GM19099 (cell line): Measurements from ENCODE around the gene MAP3K12.

ENCODE experiments used
- POLR2A ChIP-seq: IDR thresholded peaks from 3 replicates; pipeline ENCODE4 v1.6.1; 2011; ENCODE audit warnings: low read depth; ENCODE audit not compliant: insufficient read length; ENCODE audit errors: extremely low read depth

The MAP3K12 gene, protein sequence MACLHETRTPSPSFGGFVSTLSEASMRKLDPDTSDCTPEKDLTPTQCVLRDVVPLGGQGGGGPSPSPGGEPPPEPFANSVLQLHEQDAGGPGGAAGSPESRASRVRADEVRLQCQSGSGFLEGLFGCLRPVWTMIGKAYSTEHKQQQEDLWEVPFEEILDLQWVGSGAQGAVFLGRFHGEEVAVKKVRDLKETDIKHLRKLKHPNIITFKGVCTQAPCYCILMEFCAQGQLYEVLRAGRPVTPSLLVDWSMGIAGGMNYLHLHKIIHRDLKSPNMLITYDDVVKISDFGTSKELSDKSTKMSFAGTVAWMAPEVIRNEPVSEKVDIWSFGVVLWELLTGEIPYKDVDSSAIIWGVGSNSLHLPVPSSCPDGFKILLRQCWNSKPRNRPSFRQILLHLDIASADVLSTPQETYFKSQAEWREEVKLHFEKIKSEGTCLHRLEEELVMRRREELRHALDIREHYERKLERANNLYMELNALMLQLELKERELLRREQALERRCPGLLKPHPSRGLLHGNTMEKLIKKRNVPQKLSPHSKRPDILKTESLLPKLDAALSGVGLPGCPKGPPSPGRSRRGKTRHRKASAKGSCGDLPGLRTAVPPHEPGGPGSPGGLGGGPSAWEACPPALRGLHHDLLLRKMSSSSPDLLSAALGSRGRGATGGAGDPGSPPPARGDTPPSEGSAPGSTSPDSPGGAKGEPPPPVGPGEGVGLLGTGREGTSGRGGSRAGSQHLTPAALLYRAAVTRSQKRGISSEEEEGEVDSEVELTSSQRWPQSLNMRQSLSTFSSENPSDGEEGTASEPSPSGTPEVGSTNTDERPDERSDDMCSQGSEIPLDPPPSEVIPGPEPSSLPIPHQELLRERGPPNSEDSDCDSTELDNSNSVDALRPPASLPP

GRCh38 chr12:53499266-53500141 is at the start of gene MAP3K12:
TSS of gene MAP3K12 (minus strand) at chr12:53499458. CDS start at chr12:53487391, 12,067 bp downstream.
- no peak for TF ChIP-seq POLR2A

DNA sequence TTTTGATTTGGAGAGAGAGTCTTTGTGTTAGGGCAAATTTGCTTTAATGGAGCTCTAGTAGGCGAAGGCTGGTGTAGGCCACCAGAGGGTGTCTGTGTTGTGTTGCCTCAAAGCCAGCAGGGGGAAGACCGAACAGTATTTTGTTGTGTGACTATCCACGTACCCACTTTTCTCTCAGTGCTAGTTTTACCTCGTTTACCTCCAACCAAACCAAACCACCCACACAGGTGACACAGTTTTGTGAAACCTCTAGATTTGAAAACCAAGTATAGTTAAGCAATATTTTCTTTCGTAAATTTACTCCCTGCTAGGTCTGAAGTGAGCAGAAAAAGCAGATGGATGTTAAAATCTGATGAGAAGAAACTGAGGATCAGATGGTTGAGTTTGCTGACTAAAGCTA is 44.3 kb upstream of the MAP3K12 start:
- no peak for TF ChIP-seq POLR2A

DNA sequence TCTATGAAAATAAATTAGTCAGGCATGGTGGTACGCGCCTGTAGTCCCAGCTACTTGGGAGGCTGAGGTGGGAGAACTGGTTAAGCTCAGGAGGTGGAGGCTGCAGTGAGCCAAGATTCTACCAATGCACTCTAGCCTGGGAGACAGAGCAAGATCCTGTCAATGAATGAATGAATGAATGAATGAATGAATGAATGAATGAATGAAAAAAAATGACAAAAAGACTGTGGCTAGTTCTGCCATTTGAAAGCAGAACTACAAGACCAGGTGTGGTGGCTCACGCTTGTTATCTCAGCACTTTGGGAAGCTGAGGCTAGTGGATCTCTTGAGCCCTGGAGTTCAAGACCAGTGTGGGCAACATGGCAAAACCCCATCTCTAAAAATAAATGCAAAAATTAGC is 40.3 kb upstream of the MAP3K12 start:
- TF ChIP-seq POLR2A, result no peak

GRCh38 chr12:53538209-53538689 is 39.0 kb upstream of the MAP3K12 start:
- no peak for TF ChIP-seq POLR2A

- TF ChIP-seq POLR2A, result no peak
These were observed 37.7 kb upstream of the MAP3K12 start for GRCh38 chr12:53536962-53537361.

GRCh38 chr12:53533471-53533870 is 34.2 kb upstream of the MAP3K12 start:
- no peak for TF ChIP-seq POLR2A

DNA sequence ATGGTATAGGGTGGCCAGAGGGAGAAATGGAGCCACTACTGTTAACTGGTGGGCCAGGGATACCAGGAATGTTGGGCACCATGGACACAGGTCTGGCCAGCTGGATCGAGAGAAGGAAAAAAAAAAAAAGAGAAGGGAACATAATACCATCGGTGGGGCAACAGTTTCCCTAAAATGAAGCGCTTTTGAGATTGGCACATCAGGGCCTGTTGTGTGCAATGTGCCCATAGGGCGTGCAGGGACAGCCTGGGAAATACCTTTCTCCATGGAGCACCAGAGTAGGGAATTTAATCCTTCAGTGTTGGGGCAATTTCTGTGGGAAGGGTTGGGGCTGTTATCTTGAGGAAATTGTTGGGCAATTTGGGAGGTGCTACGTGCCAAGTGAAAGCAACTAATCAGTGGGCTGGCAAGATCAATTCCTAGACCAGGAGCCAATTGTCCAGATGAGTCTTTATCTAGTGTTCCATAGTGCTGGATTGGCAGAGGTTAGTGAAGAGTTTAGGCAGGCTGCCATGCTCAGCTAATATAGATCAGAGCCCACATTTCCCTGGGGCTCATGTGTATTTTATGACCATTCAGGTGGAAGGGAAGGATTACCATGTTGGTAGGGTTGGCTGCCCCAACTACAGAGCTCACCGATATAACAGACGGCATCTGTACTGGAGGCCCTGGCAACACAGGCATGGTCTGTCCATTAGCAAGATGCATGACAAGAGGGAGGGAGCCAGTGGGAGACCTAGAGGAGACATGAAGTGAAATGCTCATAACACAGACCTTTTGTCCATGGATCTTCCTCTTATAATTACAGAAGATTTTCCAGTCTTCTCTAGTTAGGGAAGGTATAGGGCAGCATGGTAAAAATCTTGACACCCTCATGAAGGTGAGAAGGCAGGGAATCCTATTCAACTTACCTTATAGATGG is 33.5 kb upstream of the MAP3K12 start:
- TF ChIP-seq POLR2A, result no peak

GRCh38 chr12:53532021-53532420 is 32.8 kb upstream of the MAP3K12 start:
- no peak for TF ChIP-seq POLR2A

- no peak for TF ChIP-seq POLR2A
These were observed 31.7 kb upstream of the MAP3K12 start for GRCh38 chr12:53530920-53531319.

GRCh38 chr12:53530061-53530460 is 30.8 kb upstream of the MAP3K12 start:
- TF ChIP-seq POLR2A, result no peak

DNA sequence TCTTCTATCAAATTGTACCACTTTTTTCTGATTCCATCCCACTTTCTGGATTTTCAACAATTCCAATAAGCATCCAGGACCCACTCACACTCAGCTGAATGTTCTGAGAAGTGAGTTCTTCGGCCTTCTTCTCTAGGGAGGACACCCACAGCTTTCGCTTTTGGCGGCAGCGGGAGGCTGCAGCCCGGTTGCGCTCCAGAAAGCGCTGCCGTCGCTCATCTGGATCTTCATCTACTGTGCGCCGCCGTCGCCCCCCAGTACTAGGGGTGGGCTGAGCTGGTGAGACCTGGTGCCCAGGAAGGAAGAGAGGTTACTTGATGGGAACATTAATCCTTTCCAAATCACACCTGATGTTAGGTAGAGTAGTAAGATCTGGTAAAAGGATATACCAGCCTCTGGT is 25.2 kb upstream of the MAP3K12 start:
- no peak for TF ChIP-seq POLR2A

DNA sequence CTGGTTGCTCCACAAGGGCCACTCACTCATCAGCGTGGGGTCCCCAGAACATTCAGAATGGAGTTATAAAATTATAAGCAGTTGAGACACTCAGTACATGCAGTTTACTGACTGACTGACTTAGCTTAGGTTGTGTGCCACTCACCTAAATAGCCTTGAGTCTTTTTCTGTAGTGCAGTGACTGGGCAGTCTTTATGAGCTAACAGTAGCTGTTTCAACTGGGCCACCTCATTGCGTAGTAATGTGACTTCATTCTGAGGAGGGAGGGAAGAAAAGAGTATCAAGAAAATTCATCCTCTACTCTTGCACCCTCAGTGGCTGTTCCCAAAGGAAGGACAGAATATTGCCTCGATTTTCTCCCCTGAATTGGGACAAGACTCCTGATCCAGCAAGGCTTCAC is 23.9 kb upstream of the MAP3K12 start:
- no peak for TF ChIP-seq POLR2A

DNA sequence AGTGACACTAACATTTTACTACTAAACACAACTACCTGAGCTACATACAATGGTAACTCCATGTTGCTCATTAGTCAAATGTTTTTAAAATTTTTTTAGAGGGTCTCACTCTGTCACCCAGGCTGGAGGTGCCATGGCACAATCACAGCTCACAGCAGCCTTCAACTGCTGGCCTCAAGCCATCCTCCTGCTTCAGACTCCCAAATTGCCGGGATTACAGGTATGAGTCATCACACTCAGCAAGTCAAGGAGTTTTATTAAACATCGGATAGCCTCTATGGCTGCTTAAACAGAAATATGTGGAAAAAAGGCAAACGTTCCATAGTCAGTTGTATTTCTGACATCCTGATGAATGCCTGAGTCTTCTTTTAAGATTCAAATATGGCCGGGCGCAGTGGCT is 19.1 kb upstream of the MAP3K12 start:
- TF ChIP-seq POLR2A, result no peak
